SK-N-SH treated with all-trans-retinoic acid at 6 μM for 48 hours (cell line): ENCODE measurements around the gene BAG5.

Experiments used
- ATAC-seq: fragments of 200-7000 bp; cut with Tn5 transposase; 3 replicates; pipeline ENCODE4 v1.9.1; 2020; ENCODE audit warnings: mild to moderate bottlenecking, moderate library complexity
- ARNTL ChIP-seq: fragments of 450-650 bp; formaldehyde crosslinking; IDR thresholded peaks from 2 replicates; pipeline ENCODE4 v1.5.0; 2020; ENCODE audit warnings: low read depth, mild to moderate bottlenecking, moderate library complexity, borderline replicate concordance
- CSDC2 ChIP-seq: fragments of 250-450 bp; sonication (Bioruptor Pico); IDR thresholded peaks from 2 replicates; pipeline ENCODE4 v1.5.0; 2020; ENCODE audit warnings: mild to moderate bottlenecking, moderate library complexity
- ESRRG ChIP-seq: fragments of 250-450 bp; sonication (Bioruptor Pico); IDR thresholded peaks from 2 replicates; pipeline ENCODE4 v1.6.1; 2021; ENCODE audit warnings: mild to moderate bottlenecking
- ISL1 ChIP-seq: fragments of 250-450 bp; sonication (Bioruptor Pico); IDR thresholded peaks from 2 replicates; pipeline ENCODE4 v2.1.2; 2022; ENCODE audit warnings: mild to moderate bottlenecking, moderate library complexity
- PPARA ChIP-seq: fragments of 250-450 bp; sonication (Bioruptor Pico); IDR thresholded peaks from 2 replicates; pipeline ENCODE4 v1.5.0; 2020; ENCODE audit warnings: mild to moderate bottlenecking, borderline replicate concordance
- RARB ChIP-seq: fragments of 250-450 bp; sonication (Bioruptor Pico); IDR thresholded peaks from 2 replicates; pipeline ENCODE4 v1.8.0; 2021; ENCODE audit warnings: mild to moderate bottlenecking, moderate library complexity
- SNAI2 ChIP-seq: fragments of 250-450 bp; sonication (Bioruptor Pico); IDR thresholded peaks from 2 replicates; pipeline ENCODE4 v1.5.0; 2020; ENCODE audit warnings: mild to moderate bottlenecking, moderate library complexity
- ZC3H10 ChIP-seq: fragments of 250-450 bp; sonication (Bioruptor Pico); IDR thresholded peaks from 2 replicates; pipeline ENCODE4 v1.5.1; 2021; ENCODE audit warnings: mild to moderate bottlenecking, moderate library complexity
- ZFP3 ChIP-seq: fragments of 250-450 bp; sonication (Bioruptor Pico); IDR thresholded peaks from 2 replicates; pipeline ENCODE4 v1.5.0; 2020; ENCODE audit warnings: mild to moderate bottlenecking, moderate library complexity
- ZFP30 ChIP-seq: fragments of 450-650 bp; formaldehyde crosslinking; IDR thresholded peaks from 2 replicates; pipeline ENCODE4 v1.5.0; 2022; ENCODE audit warnings: mild to moderate bottlenecking, moderate library complexity
- ZNF565 ChIP-seq: fragments of 450-650 bp; formaldehyde crosslinking; conservative IDR thresholded peaks from 2 replicates; pipeline ENCODE4 v1.5.0; 2020; ENCODE audit warnings: low read depth, mild to moderate bottlenecking, moderate library complexity
- TF ChIP-seq, protein P1 (sequence below): fragments of 250-450 bp; sonication (Bioruptor Pico); IDR thresholded peaks from 2 replicates; pipeline ENCODE4 v1.5.1; 2021; ENCODE audit warnings: mild to moderate bottlenecking, moderate library complexity
- TF ChIP-seq, protein P2 (sequence below): fragments of 250-450 bp; sonication (Bioruptor Pico); IDR thresholded peaks from 2 replicates; pipeline ENCODE4 v1.5.1; 2020; ENCODE audit warnings: low read depth, mild to moderate bottlenecking, moderate library complexity
- TF ChIP-seq, protein P3 (sequence below): fragments of 250-450 bp; sonication (Bioruptor Pico); IDR thresholded peaks from 2 replicates; pipeline ENCODE4 v1.8.0; 2021; ENCODE audit warnings: low read depth, mild to moderate bottlenecking, moderate library complexity, borderline replicate concordance
- TF ChIP-seq, protein P4 (sequence below): fragments of 250-450 bp; sonication (Bioruptor Pico); IDR thresholded peaks from 2 replicates; pipeline ENCODE4 v1.5.0; 2020; ENCODE audit warnings: mild to moderate bottlenecking, moderate library complexity
- TF ChIP-seq, protein P5 (sequence below): fragments of 250-450 bp; sonication (Bioruptor Pico); IDR thresholded peaks from 2 replicates; pipeline ENCODE4 v1.8.0; 2020; ENCODE audit warnings: mild to moderate bottlenecking, moderate library complexity, borderline replicate concordance

Gene BAG5

DNA sequence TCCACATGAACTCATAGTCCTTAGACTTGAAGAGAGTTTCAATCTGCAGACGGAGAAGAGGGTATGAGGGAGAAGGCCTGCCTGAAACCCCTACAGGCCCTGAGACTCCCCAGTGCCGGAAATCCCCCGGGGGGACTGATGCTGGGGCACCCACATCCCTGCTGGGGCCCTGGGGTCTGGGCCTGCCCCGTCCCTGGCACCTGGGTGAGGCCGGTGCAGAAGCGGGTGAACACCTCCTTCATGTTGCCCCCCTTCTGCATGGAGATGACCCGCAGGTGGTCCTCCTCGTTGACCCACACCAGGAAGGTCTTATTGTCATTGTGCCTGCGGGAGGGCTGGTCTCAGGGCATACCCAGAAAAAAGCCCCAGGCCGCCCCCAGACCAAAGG, 42.2 kb downstream of the BAG5 start:
- TF ChIP-seq ZFP30 (CRISPR knock-in tag) (no peak), ISL1 (CRISPR knock-in tag) (no peak), CSDC2 (CRISPR knock-in tag) (no peak), PPARA (CRISPR knock-in tag) (no peak), ESRRG (CRISPR knock-in tag) (no peak)
- TF ChIP-seq, protein P1, sequence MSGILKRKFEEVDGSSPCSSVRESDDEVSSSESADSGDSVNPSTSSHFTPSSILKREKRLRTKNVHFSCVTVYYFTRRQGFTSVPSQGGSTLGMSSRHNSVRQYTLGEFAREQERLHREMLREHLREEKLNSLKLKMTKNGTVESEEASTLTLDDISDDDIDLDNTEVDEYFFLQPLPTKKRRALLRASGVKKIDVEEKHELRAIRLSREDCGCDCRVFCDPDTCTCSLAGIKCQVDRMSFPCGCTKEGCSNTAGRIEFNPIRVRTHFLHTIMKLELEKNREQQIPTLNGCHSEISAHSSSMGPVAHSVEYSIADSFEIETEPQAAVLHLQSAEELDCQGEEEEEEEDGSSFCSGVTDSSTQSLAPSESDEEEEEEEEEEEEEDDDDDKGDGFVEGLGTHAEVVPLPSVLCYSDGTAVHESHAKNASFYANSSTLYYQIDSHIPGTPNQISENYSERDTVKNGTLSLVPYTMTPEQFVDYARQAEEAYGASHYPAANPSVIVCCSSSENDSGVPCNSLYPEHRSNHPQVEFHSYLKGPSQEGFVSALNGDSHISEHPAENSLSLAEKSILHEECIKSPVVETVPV (CRISPR knock-in tag): no peak
- TF ChIP-seq, protein P2, sequence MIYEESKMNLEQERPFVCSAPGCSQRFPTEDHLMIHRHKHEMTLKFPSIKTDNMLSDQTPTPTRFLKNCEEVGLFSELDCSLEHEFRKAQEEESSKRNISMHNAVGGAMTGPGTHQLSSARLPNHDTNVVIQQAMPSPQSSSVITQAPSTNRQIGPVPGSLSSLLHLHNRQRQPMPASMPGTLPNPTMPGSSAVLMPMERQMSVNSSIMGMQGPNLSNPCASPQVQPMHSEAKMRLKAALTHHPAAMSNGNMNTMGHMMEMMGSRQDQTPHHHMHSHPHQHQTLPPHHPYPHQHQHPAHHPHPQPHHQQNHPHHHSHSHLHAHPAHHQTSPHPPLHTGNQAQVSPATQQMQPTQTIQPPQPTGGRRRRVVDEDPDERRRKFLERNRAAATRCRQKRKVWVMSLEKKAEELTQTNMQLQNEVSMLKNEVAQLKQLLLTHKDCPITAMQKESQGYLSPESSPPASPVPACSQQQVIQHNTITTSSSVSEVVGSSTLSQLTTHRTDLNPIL (CRISPR knock-in tag): no peak
- TF ChIP-seq, protein P3, sequence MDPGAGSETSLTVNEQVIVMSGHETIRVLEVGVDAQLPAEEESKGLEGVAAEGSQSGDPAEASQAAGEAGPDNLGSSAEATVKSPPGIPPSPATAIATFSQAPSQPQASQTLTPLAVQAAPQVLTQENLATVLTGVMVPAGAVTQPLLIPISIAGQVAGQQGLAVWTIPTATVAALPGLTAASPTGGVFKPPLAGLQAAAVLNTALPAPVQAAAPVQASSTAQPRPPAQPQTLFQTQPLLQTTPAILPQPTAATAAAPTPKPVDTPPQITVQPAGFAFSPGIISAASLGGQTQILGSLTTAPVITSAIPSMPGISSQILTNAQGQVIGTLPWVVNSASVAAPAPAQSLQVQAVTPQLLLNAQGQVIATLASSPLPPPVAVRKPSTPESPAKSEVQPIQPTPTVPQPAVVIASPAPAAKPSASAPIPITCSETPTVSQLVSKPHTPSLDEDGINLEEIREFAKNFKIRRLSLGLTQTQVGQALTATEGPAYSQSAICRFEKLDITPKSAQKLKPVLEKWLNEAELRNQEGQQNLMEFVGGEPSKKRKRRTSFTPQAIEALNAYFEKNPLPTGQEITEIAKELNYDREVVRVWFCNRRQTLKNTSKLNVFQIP (CRISPR knock-in tag): no peak
- ATAC-seq: no peak

DNA sequence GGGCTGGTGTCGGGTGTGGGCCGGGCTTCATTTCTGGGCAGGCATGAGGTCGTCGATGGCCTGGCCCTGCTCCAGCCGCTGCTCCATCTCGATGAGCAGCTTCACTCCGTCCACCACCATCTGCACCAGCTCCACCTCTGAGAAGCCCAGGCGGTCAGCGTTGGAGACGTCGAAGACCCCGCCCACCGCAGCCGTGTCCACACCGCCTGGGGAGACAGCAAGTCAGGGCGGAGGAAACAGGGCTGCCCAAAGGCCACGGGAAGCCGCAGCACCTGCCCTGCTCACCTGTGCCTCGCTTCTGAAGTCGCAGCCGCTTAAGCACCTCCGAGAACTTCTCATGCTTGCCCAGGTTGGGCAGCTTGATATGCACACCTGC, 42.6 kb downstream of the BAG5 start:
- TF ChIP-seq PPARA (CRISPR knock-in tag): no peak
- no peak for TF ChIP-seq ESRRG (CRISPR knock-in tag)
- no peak for TF ChIP-seq ZNF565 (CRISPR knock-in tag)
- TF ChIP-seq SNAI2: no peak
- no peak for TF ChIP-seq ZC3H10 (CRISPR knock-in tag)
- TF ChIP-seq, protein P4, sequence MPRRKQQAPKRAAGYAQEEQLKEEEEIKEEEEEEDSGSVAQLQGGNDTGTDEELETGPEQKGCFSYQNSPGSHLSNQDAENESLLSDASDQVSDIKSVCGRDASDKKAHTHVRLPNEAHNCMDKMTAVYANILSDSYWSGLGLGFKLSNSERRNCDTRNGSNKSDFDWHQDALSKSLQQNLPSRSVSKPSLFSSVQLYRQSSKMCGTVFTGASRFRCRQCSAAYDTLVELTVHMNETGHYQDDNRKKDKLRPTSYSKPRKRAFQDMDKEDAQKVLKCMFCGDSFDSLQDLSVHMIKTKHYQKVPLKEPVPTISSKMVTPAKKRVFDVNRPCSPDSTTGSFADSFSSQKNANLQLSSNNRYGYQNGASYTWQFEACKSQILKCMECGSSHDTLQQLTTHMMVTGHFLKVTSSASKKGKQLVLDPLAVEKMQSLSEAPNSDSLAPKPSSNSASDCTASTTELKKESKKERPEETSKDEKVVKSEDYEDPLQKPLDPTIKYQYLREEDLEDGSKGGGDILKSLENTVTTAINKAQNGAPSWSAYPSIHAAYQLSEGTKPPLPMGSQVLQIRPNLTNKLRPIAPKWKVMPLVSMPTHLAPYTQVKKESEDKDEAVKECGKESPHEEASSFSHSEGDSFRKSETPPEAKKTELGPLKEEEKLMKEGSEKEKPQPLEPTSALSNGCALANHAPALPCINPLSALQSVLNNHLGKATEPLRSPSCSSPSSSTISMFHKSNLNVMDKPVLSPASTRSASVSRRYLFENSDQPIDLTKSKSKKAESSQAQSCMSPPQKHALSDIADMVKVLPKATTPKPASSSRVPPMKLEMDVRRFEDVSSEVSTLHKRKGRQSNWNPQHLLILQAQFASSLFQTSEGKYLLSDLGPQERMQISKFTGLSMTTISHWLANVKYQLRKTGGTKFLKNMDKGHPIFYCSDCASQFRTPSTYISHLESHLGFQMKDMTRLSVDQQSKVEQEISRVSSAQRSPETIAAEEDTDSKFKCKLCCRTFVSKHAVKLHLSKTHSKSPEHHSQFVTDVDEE (CRISPR knock-in tag): no peak
- no peak for ATAC-seq

DNA sequence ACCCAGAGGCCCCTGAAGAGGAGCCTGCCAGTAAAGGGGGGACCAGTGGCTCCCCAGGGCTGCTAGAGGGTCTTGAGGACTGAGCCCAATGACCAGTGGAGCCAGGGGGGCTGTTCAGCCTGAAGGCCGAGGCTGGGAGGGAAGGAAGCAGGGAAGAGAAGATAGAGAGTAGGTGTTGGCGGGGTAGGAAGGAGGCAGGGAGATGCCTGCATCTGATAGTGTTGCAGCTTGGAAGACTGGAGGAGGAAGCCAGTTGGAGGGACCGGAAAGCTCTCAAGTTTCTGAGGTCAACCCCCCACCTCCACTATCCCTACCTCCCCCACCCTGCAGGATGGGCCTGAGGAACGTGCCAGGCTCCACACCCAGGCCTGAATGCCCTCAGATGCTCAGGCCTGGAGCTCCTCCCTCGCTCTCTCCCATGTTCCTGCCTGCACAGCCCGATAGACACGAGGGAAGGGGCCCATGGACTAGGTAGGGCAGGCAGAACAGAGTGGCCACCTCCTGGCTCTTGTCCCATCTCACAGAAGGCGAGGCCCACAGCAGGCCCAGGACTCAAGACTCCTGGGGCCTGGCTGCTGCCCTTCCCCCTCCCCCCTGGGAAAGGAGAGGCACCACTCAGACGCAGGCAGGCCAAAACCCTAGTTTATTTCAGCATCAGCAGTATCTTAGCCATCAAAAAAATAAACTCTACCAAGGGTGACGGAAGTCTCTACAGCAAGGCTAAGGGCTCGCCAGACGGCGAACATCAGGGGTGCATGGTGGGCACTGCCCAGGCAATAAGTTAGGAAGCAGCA, 43.2 kb downstream of the BAG5 start:
- TF ChIP-seq RARB (CRISPR knock-in tag) (no peak), ZC3H10 (CRISPR knock-in tag) (no peak), ZNF565 (CRISPR knock-in tag) (no peak), ZFP30 (CRISPR knock-in tag) (no peak), ESRRG (CRISPR knock-in tag) (no peak), ARNTL (no peak), SNAI2 (no peak), ZFP3 (CRISPR knock-in tag) (no peak), CSDC2 (CRISPR knock-in tag) (no peak)
- TF ChIP-seq, protein P1 (CRISPR knock-in tag): no peak
- TF ChIP-seq, protein P2 (CRISPR knock-in tag): no peak
- TF ChIP-seq, protein P3 (CRISPR knock-in tag): no peak
- TF ChIP-seq, protein P5, sequence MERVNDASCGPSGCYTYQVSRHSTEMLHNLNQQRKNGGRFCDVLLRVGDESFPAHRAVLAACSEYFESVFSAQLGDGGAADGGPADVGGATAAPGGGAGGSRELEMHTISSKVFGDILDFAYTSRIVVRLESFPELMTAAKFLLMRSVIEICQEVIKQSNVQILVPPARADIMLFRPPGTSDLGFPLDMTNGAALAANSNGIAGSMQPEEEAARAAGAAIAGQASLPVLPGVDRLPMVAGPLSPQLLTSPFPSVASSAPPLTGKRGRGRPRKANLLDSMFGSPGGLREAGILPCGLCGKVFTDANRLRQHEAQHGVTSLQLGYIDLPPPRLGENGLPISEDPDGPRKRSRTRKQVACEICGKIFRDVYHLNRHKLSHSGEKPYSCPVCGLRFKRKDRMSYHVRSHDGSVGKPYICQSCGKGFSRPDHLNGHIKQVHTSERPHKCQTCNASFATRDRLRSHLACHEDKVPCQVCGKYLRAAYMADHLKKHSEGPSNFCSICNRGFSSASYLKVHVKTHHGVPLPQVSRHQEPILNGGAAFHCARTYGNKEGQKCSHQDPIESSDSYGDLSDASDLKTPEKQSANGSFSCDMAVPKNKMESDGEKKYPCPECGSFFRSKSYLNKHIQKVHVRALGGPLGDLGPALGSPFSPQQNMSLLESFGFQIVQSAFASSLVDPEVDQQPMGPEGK: no peak
- ATAC-seq: peak; percentile 12
